COLO668 (cell line): ENCODE results near the gene LMBR1L.
"Not testable (repeated sequence)": the region's sequence is repeated elsewhere in the genome, so short reads cannot be mapped to it uniquely, and the experiment has no call there.

Source experiments
- DNase-seq: peaks from one replicate; lab custom pipeline; 2025; ENCODE audit not compliant: unreplicated experiment; lab: John Stamatoyannopoulos, UW

Gene LMBR1L

DNA sequence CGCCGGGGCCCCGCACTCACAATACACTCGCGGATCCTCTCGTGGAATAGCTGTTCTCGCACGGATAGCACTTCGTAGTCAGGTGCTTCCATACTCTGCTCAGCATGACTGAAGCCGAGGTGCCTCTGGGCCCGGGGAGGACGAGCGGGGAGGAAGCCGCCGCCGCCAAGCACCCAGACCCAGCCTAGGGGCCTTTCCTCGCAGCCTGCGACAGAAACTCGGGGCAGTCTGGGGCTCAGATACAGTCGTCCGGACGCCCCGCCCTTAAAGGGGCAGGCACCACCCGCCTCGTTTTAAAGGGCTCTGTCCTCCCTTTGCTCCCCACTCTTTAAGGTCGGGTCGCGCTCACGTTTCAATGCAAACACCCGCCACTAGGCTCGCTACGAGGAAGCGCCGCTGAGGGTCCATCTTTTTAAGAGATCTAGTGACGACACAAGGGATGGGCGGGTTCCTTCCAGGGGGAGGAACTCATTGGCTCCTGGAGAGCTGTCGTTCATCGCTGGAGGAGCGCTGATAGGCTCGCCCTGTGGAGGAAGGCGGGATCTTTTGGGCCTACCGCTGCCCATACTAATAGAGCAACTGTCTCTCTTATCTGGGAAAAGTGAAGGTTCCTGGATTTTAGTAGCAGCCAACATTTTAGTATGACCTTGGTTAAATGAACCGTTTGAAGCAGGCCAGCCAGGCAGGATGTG is at the start of gene LMBR1L:
Gene LMBR1L (minus strand): TSS at position 384 of the 692 bp plus-strand sequence. CDS start 292 bp downstream, at position 92.
- peak; percentile 93 for DNase-seq

DNA sequence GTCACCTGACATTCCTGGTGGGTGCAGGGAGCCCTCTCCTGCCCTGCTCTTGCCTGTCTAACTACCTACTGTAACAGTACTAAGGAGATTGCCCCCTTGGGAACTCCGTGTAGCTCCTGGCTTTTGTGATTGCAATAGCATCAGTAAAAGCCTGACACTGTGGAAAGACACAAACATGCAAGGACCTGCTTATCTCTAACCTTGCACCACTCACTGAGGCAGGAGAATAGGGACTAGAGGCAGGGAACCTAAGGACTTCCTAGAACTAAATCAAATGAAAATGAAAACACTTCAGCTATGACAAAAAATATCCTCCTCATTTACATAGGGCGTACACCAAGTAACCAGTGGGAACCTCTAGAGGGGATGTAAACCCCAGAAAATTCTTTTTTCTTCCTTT is 49.8 kb upstream of the LMBR1L start:
- DNase-seq: no peak

GRCh38 chr12:49154221-49154620 is 43.6 kb upstream of the LMBR1L start:
- no peak for DNase-seq

- DNase-seq: no peak
Measured at GRCh38 chr12:49147384-49147783, 36.7 kb upstream of the LMBR1L start.

DNA sequence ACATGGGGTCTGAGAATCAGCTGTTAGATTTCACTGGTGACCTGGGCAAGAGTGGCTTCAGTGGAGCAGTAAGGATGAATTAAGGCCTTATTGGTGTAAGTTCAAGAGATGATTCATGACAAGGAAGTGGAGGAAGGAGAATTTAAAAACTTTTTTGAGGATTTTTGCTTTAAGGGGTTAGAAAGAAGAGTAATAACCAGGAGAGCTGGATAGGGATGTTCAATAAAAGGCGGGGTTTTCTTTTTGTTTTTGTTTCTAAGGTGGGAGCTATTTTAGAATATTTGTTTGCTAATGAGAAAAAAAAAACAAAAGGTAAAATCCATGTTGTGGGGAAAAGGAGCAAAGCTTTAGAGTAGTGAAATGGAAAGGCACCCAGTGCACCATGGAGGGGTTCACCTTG is 35.8 kb upstream of the LMBR1L start:
- DNase-seq: no peak

DNA sequence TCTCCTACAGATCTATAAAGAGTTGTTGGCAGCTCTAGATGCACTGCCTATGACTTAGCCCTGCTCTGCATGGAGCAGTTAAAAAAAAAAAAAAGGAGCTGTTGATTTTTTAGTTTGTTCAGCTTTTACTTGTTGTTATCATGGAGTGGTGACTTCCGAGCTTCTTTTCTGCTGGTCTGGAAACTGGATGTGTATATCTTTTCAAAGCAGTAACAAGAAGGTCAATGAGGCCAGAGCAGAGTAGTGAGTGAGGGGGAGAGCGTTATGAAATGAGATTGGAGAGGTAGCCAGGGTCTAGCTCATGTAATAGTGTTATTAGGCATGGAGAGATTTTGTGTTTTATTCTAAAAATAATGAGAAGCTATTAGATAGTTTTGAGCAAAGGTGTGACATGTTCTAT is 33.7 kb upstream of the LMBR1L start:
- DNase-seq: no peak

DNA sequence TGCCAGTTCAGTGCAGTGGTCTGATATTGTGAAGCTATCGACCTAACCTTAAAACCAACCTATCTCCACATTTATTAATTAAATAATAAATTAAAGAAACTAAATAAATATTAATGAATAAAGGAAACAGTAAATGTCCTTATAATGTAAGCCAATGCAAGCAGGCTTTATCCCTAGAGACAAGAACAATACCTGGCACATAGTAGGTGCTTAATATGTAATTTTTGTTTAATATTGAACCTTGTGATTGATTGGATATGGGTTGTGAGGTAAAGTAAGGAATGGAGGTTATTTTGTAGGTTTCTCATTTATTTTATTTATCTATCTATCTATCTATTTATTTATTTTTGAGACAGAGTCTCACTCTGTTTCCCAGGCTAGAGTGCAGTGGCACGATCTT is 28.4 kb upstream of the LMBR1L start:
- no peak for DNase-seq

DNA sequence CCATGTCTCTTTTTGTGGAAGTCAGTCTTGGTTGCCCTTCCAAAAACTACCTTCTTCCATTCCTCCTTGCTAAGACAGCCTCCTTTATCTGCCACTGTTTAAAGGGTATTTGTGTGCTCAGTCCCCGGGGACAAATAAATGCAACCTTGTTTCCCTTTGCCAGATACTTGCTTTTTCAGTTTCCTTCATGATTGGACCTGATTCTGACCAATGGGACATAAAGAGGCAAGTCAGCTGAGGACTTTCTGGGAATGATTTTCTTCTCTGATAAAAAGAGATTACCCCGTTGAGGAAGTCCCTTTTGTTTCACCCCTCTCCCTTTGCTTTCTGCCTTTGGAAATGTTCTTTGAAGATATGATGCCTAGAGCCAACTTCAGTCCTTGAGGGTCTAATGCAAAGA is 27.9 kb upstream of the LMBR1L start:
- DNase-seq: no peak

GRCh38 chr12:49137476-49137875 is 26.8 kb upstream of the LMBR1L start:
- no peak for DNase-seq

- DNase-seq: not testable (repeated sequence)
Measured at GRCh38 chr12:49136997-49137396, 26.4 kb upstream of the LMBR1L start.

- DNase-seq: no peak
Measured at GRCh38 chr12:49133590-49133989, 22.9 kb upstream of the LMBR1L start.

GRCh38 chr12:49133014-49133413 is 22.4 kb upstream of the LMBR1L start:
- DNase-seq: no peak

DNA sequence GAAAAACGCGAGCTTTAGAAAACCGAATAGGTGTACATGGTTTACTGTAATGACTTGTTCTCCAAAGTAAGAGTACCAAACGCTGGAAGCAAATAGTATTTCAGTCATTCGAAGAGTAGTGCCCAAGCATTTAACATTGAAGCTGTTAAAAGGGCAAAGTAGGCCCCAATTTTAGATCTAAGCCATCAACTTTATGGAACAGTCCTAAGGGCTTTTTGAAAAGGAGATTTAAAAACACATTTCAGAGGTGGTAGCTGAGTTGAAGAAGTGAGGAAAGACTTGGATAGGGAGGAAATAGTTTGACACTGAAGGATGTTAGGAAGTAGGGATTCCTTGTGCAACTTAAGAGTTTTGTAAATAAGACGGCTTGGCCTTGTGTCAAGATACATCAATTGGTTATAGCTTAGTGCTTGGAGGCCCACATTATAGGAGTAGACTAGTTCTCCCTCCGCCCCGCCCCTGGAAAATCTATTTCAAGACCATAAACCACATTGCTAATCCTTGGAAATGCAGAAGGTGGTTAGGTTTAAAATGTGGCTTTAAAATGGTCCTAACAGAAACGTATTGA is 21.3 kb upstream of the LMBR1L start:
- DNase-seq: peak; percentile 5

DNA sequence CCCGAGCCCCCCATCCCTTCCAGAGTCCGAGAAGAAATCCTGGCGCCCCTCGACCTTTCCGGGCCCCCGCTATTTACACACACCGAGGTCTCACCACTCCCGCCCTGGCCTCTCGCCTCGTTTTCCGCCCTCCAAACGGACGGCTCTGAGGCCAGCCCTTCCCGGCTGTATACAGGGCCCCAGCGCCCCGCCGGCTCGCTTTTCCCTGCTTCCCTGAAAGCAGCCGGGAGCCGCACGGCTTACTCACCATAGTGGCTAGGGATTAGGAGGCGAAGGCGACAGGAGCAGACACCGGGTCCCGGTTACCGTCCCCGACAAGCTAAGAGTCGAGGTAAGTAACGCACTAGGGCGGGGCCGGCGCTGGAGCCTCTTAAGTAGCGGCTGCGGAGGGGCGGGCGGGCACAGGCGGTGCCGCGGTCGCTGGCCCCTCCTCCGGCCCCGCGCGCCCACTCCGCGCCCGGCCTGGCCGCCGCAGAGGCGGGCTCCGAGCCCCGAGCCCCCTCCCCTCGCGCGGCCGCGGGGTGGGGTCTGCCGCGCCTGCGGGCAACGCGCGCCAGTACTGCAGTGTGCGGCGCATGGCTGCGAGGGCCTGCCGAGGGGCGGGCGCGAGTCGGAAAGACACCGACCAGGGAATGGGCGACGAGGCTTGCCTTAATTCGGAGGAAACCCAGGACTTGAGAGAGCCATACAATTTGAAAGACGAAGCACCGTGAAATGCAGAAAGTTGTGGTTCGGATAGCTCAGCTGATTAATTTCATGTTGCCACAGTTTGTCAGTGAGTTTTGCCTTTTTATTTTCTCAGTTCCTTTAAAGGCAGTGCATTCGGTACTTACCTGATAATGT is 20.6 kb upstream of the LMBR1L start, which contains the start of gene TUBA1B:
Gene TUBA1B (minus strand): TSS at position 345 of the 843 bp plus-strand sequence. CDS start 95 bp downstream, at position 250.
- peak; percentile 92 for DNase-seq

- peak; percentile 93 for DNase-seq
Measured at GRCh38 chr12:49130151-49131050, 19.8 kb upstream of the LMBR1L start.

DNA sequence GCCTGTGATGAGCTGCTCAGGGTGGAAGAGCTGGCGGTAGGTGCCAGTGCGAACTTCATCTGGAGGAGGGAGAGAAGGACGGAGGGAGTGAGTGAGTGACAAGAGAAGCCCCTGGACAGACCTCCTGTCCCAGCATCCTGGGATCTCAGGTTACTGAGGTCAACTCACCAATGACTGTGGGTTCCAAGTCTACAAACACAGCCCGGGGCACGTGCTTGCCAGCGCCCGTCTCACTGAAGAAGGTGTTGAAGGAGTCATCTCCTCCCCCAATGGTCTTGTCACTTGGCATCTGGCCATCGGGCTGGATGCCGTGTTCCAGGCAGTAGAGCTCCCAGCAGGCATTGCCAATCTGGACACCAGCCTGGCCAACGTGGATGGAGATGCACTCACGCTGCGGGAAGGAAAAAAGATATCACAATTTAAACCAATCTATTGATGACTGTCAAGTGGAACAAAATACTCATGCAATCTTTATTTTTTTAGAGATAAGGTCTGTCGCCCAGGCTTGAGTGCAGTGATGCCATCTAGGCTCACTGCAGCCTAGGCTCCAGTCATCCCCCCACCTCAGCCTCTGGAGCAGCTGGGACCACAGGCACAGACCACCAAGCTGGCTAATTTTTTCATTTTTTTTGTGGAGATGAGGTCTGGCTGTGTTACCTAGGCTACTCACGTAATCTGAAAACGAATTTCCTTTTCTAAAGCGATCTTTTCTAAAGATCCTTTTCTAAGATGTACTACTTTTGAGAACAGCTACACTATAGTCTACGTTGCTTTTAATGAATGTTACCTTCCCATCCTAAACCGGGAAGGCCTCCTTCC is 18.9 kb upstream of the LMBR1L start:
- no peak for DNase-seq

DNA sequence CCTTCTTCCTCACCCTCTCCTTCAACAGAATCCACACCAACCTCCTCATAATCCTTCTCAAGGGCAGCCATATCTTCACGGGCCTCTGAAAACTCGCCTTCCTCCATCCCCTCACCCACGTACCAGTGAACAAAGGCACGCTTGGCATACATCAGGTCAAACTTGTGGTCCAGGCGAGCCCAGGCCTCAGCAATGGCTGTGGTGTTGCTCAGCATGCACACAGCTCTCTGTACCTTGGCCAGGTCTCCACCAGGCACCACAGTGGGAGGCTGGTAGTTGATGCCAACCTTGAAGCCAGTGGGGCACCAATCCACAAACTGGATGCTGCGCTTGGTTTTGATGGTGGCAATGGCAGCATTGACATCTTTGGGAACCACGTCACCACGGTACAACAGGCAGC is 17.3 kb upstream of the LMBR1L start:
- DNase-seq: not testable (repeated sequence)

DNA sequence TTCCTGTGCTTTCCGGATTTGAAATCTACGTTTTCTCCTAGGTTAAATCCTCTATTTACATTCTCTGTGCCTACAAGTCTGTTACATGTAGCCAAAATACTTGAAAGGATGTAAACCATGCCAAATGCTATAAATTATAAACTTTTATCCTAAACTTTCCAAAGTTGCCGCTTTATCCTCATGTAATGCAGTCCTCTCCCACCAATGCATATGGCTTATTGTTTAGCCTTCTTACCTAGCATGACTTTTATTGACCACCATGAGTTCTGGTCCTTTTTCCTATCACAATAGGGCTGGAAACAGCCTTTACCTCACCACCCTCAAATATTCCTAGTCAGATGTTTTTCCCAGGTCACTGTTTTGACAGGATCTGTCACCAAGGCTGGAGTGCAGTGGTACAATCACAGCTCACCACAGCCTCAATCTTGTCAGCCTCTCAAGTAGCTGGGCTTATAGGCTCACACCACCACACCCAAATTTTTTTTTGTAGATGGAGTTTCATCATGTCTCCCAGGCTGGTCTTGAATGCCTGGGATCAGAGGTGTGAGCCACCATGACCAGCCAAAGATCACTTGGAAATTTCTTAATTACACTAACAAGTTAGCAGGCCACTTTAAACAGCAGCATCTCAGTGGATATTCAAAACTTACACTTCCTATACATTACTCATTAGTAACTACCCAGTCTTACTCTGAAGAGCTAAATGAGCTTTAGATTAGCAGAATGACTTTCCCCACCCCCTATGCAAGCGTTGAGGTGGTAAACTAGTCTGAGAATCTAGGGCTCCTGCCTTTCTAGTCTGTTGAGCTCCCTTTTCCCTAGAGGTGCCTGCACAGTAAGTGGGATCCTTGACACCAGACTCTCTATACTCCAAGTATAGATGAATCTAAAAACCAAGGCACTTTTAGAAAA is 16.5 kb upstream of the LMBR1L start:
- no peak for DNase-seq
